AG04450 (cell line): ENCODE data around the gene SPRED3. TPM values are rescaled to one million over a fixed set of nuclear protein-coding genes. Genes with fewer than 3 reads are reported as not detected.
"Not testable (repeated sequence)": the region's sequence is repeated elsewhere in the genome, so short reads cannot be mapped to it uniquely, and the experiment has no call there.

Source experiments
- CTCF ChIA-PET: fragments of 300-600, 350-600 bp; formaldehyde crosslinking; extraction: SDS; loops from one replicate; lab custom pipeline; 2022; ENCODE audit warnings: antibody characterized with exemption, inconsistent platforms; lab: Charles Lee
- POLR2A ChIA-PET: fragments of 350-600 bp; formaldehyde crosslinking; extraction: SDS; loops from one replicate; lab custom pipeline; 2021; ENCODE audit warnings: antibody characterized with exemption, inconsistent platforms; lab: Yijun Ruan, JAX
- DNase-seq: peaks from one replicate; pipeline ENCODE4 v3.0.0-alpha.2; 2011; ENCODE audit warnings: low read depth, low spot score
- H3K27ac ChIP-seq: one replicate; pipeline ENCODE4 v1.5.1; 2012; ENCODE audit warnings: low read depth, low read length, control low read depth
- H3K27me3 ChIP-seq: one replicate; pipeline ENCODE4 v1.6.0; 2012; ENCODE audit warnings: low read length; ENCODE audit not compliant: control insufficient read depth, insufficient read depth
- H3K4me3 ChIP-seq: 2 replicates; pipeline ENCODE4 v1.5.1; 2011; ENCODE audit warnings: mild to moderate bottlenecking, low read depth, low read length, control low read depth
- H3K9me3 ChIP-seq: 2 replicates; pipeline ENCODE4 v1.5.1; 2012; ENCODE audit warnings: low read length; ENCODE audit not compliant: control insufficient read depth, insufficient read depth
- polyA plus RNA-seq: library from polyadenylated mRNA; depleted of rRNA; stranded (reverse); fragments of >200 nt; gene quantifications from 2 replicates; pipeline ENCODE4 v1.2.3, GENCODE V29; 2011
- TF ChIP-seq, protein P1 (sequence below): IDR thresholded peaks from 2 replicates; pipeline ENCODE4 v1.5.1; 2011; ENCODE audit warnings: low read depth, low read length, control low read depth, inconsistent platforms

Gene SPRED3
- polyA plus RNA-seq, 1 experiment, result 2.5 TPM

DNA sequence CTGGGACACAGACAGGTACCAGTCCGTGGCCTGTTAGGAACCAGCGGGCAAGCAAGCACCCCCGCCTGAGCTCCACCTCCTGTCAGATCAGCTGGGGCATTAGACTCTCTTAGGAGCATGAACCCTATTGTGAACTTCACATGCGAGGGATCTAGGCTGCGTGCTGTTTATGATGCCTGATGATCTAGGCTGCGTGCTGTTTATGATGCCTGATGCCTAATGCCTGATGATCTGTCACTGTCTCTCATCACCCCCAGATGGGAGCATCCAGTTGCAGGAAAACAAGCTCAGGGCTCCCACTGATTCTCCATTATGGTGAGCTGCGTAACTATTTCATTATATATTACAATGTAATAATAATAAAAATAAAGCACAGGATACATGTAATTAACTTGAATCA lies 33.9 kb downstream of the SPRED3 start:
- DNase-seq, result no peak
- CTCF ChIA-PET, result no interaction called here
- no peak overlapping the region for H3K4me3 ChIP-seq

DNA sequence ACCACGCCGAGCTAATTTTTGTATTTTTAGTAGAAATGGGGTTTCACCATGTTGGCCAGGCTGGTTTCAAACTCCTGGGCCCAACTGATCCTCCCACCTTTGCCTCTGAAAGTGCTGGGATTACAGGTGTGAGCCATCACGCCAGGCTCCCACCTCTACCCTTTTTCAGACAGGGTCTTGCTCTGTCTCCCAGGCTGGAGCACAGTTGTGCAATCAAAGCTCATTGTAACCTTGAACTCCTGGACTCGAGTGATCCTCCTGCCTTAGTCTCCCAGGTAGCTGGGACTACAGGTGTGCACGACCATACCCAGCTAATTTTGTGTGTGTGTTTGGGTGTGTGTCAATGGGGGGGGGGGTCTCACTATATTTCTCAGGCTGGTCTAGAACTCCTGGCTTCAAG lies 35.8 kb downstream of the SPRED3 start:
- H3K9me3 ChIP-seq, result no peaks in the 10 kb centered on the region; the same call in 1 of the 2 replicates
- H3K4me3 ChIP-seq, result no peak overlapping the region
- H3K27me3 ChIP-seq, result peaks cover 9% of the 10 kb centered on the region
- CTCF ChIA-PET, result no interaction called here
- TF ChIP-seq, protein P1, sequence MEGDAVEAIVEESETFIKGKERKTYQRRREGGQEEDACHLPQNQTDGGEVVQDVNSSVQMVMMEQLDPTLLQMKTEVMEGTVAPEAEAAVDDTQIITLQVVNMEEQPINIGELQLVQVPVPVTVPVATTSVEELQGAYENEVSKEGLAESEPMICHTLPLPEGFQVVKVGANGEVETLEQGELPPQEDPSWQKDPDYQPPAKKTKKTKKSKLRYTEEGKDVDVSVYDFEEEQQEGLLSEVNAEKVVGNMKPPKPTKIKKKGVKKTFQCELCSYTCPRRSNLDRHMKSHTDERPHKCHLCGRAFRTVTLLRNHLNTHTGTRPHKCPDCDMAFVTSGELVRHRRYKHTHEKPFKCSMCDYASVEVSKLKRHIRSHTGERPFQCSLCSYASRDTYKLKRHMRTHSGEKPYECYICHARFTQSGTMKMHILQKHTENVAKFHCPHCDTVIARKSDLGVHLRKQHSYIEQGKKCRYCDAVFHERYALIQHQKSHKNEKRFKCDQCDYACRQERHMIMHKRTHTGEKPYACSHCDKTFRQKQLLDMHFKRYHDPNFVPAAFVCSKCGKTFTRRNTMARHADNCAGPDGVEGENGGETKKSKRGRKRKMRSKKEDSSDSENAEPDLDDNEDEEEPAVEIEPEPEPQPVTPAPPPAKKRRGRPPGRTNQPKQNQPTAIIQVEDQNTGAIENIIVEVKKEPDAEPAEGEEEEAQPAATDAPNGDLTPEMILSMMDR, result no peak
- DNase-seq, result no peak
- no peak overlapping the region for H3K27ac ChIP-seq
- POLR2A ChIA-PET, result no interaction called here

More for the DNA sequence above, 33.9 kb downstream of the SPRED3 start:
- H3K27ac ChIP-seq, result no peak overlapping the region
- H3K9me3 ChIP-seq, result no peaks in the 10 kb centered on the region; the same call in 1 of the 2 replicates
- TF ChIP-seq, protein P1, result no peak
- POLR2A ChIA-PET, result no interaction called here
- peaks cover 23% of the 10 kb centered on the region for H3K27me3 ChIP-seq

DNA sequence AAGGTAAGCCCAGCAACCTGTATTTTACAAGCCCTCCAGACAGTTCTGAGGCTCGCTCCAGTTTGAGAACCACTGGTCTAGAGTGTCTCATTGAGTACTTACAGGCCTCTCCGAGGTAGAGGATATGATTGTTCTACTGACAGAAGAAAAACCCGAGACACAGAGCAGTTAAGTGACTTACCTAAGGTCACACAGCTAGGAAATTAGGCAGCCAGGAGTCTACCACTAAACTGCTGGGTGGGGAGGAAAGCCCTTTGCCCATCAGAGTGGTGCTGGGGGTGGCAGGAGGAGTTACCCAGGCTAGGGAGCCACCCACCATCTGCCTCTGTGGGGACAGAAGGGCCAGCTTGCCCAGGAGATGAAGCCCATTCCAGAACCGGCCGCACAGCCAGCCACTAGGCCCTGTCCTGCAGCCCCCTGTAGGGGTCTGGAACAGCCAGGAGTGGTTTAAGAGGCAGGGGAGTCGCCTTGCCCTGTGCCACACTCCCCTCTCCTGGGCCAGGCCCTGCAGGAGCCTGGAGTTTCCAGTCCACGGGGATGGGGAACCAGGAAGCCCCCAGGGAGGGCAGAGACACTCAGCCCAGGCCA lies 36.8 kb downstream of the SPRED3 start:
- peak overlapping the region; percentile 11 for H3K27ac ChIP-seq
- DNase-seq, result no peak
- CTCF ChIA-PET, result interaction anchor here (0.9 kb wide), 1 partner anchor 23 kb away, joined by 5 read pairs; the partner anchor contains the start of gene FAM98C

DNA sequence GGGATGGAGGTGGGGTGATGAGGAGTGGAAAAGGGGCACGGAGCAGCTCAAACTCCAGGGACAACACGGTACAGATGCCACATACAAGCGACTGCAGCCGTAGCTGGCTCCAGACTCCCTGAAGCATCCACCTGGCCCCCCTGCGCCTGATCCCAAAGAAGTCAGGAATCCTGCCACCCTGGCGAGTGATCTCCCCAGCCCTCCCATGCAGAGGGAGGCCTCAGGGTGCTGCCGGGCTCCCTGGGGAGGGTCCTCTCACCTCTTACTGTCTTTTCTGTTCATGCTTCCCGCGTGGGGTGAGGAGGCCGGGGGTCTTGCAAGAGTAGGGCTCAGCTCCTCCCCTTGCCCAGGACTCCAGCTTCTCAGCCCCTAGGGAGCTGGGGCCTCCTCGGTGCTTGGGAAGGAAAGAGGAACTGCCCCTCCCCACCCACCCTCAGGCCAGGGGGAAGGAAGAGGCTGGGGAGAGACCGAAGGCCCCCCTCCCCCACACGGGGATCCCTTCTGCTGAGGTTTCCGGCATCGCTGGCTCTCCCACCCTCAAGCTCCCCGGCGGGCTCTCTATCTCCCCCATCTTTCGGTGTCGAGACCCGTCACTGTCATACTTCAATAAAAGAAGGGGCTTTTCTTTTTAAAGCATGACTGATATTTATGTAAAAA lies 37.4 kb downstream of the SPRED3 start, which contains the start of gene RASGRP4:
RASGRP4 (minus strand) TSS at position 410 of the 657 bp plus-strand sequence; CDS start at position 282, 128 bp downstream.
- peaks cover 4% of the 10 kb centered on the region for H3K27me3 ChIP-seq
- TF ChIP-seq, protein P1, result no peak
- no peak for DNase-seq
- H3K27ac ChIP-seq, result peak within 1 kb of the TSS; percentile 11
- POLR2A ChIA-PET, result no interaction called here
- no peak within 1 kb of the TSS for H3K4me3 ChIP-seq
- H3K9me3 ChIP-seq, result no peaks in the 10 kb centered on the region; the same call in 1 of the 2 replicates
- CTCF ChIA-PET, result interaction anchor here (0.9 kb wide), 1 partner anchor 23 kb away, joined by 5 read pairs; the partner anchor contains the start of gene FAM98C

More for the DNA sequence above, 36.8 kb downstream of the SPRED3 start:
- POLR2A ChIA-PET, result no interaction called here
- H3K4me3 ChIP-seq, result no peak overlapping the region
- H3K9me3 ChIP-seq, result no peaks in the 10 kb centered on the region; the same call in 1 of the 2 replicates
- peaks cover 4% of the 10 kb centered on the region for H3K27me3 ChIP-seq
- TF ChIP-seq, protein P1, result no peak

DNA sequence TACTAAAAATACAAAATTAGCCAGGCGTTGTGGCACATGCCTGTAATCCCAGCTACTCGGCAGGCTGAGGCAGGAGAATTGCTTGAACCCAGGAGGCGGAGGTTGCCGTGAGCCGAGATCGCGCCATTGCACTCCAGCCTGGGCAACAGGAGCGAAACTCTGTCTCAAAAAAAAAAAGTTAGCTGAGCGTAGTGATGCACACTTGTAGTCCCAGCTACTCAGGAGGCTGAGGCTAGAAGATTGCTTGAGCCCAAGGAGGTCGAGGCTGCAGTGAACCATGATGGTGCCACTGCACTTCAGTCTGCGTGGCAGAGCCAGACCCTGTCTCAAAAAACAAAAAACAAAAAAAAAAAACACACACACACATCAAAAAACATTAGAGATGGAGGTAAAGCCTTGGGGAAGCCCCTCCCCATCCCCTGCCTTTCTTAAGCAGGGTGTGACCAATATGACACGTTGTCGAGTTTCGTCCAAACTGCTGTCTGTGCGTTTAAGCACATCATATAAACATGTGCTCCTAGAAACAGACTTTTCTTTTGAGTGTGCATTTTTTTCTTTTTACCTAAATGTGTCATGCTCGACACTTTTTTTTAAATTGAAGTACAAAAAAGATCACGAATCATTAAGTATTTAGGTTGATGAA lies 38.7 kb downstream of the SPRED3 start:
- H3K9me3 ChIP-seq, H3K4me3 ChIP-seq, POLR2A ChIA-PET, CTCF ChIA-PET, DNase-seq, H3K27ac ChIP-seq, H3K27me3 ChIP-seq: not testable (repeated sequence)
